B cell (primary cell): ENCODE measurements around the gene FASLG. TPM values are rescaled to one million over a fixed set of nuclear protein-coding genes. Genes with fewer than 3 reads are reported as not detected.

ENCODE experiments used
- ATAC-seq: fragments of 200-7000 bp; cut with Tn5 transposase; one replicate; pipeline ENCODE4 v1.10.0; 2021; ENCODE audit warnings: low read depth, mild to moderate bottlenecking, moderate number of reproducible peaks, moderate library complexity
- CTCF ChIA-PET: fragments of 350-600 bp; sonication (Branson Sonifier 250); formaldehyde crosslinking; loops from one replicate; lab custom pipeline; 2021; ENCODE audit warnings: antibody characterized with exemption, inconsistent platforms; lab: Charles Lee
- POLR2A ChIA-PET: fragments of 350-600 bp; sonication (Branson Sonifier 250); formaldehyde crosslinking; loops from one replicate; lab custom pipeline; 2021; ENCODE audit warnings: antibody characterized with exemption; lab: Charles Lee
- DNase-seq: peaks from one replicate; pipeline ENCODE4 v3.0.0; 2013
- H2AFZ ChIP-seq: 2 replicates; pipeline ENCODE4 v1.6.1; 2012; ENCODE audit warnings: mild to moderate bottlenecking, low read depth, low read length; ENCODE audit not compliant: insufficient read depth, poor library complexity, severe bottlenecking
- H3K27ac ChIP-seq, 2 donors: 1 replicate in 1 of 2; 2 replicates in 1 of 2; pipeline ENCODE4 v1.5.1; 2012 to 2013; ENCODE audit warnings: low read length in 2 of 2, mild to moderate bottlenecking in 2 of 2, moderate library complexity in 1 of 2
- H3K27me3 ChIP-seq, 4 experiments: fragments of 200-600 bp in 1 of 4; sonication (generic) in 1 of 4; replicated peaks in 1 of 4; 1 replicate in 2 of 4; 2 replicates in 2 of 4; pipeline versions ENCODE4 v1.6.1 to v1.7.0; 2013 to 2016; ENCODE audit warnings: low read length in 3 of 4, mild to moderate bottlenecking in 2 of 4, mixed read lengths in 1 of 4, moderate library complexity in 1 of 4; ENCODE audit not compliant: insufficient read depth in 4 of 4, control insufficient read depth in 3 of 4; ENCODE audit errors: control extremely low read depth in 1 of 4
- H3K36me3 ChIP-seq, 2 experiments: replicated peaks in 1 of 2; 1 replicate in 1 of 2; 2 replicates in 1 of 2; pipeline versions ENCODE4 v1.6.1 to v1.7.1; 2013; ENCODE audit warnings: low read length in 1 of 2; ENCODE audit not compliant: insufficient read depth in 2 of 2, control insufficient read depth in 1 of 2; ENCODE audit errors: control extremely low read depth in 1 of 2, extremely low read depth in 1 of 2
- H3K4me1 ChIP-seq, 2 donors: fragments of 200-600 bp in 1 of 2; sonication (generic) in 1 of 2; 1 replicate in 1 of 2; 2 replicates in 1 of 2; pipeline versions ENCODE4 v1.5.1 to v1.6.1; 2013 to 2017; ENCODE audit warnings: low read length in 2 of 2; ENCODE audit not compliant: control insufficient read depth in 2 of 2, insufficient read depth in 2 of 2
- H3K4me2 ChIP-seq: replicated peaks from 2 replicates; pipeline ENCODE3; 2012; ENCODE audit warnings: mild to moderate bottlenecking, low read depth, low read length; ENCODE audit not compliant: poor library complexity, severe bottlenecking
- H3K4me3 ChIP-seq, 5 experiments: fragments of 200-600 bp in 1 of 5; sonication (generic) in 1 of 5; 1 replicate in 3 of 5; 2 replicates in 2 of 5; pipeline versions ENCODE4 v1.5.1 to v1.7.0; 2011 to 2016; ENCODE audit warnings: low read length in 4 of 5, mild to moderate bottlenecking in 4 of 5, low read depth in 2 of 5, control low read depth in 1 of 5, moderate library complexity in 1 of 5; ENCODE audit not compliant: insufficient read depth in 1 of 5; ENCODE audit errors: control extremely low read depth in 1 of 5, extremely low read depth in 1 of 5
- H3K79me2 ChIP-seq: fragments of 200-600 bp; sonication (generic); one replicate; pipeline ENCODE4 v1.6.0; 2016; ENCODE audit warnings: low read length; ENCODE audit not compliant: control insufficient read depth, insufficient read depth
- H3K9ac ChIP-seq: fragments of 200-600 bp; sonication (generic); 2 replicates; pipeline ENCODE4 v1.6.1; 2017; ENCODE audit warnings: mild to moderate bottlenecking, low read length, moderate library complexity
- H3K9me3 ChIP-seq, 3 donors: one replicate each; pipeline versions ENCODE4 v1.6.1 to v1.7.1; 2013; ENCODE audit warnings: low read length in 2 of 3; ENCODE audit not compliant: control insufficient read depth in 2 of 3, insufficient read depth in 1 of 3; ENCODE audit errors: control extremely low read depth in 1 of 3
- H4K20me1 ChIP-seq: 2 replicates; pipeline ENCODE4 v1.6.0; 2012; ENCODE audit warnings: mild to moderate bottlenecking, low read length; ENCODE audit not compliant: insufficient read depth, control insufficient read depth, poor library complexity, severe bottlenecking
- H3K27ac Mint-ChIP-seq: one replicate; pipeline ENCODE4 v1.8.0; 2021; ENCODE audit warnings: mixed read lengths
- H3K27me3 Mint-ChIP-seq: one replicate; pipeline ENCODE4 v1.8.0; 2021; ENCODE audit warnings: mixed read lengths
- H3K4me1 Mint-ChIP-seq: one replicate; pipeline ENCODE4 v1.8.0; 2021; ENCODE audit warnings: mixed read lengths
- H3K4me3 Mint-ChIP-seq: one replicate; pipeline ENCODE4 v1.8.0; 2021; ENCODE audit warnings: mixed read lengths
- H3K9me3 Mint-ChIP-seq: one replicate; pipeline ENCODE4 v1.8.0; 2022; ENCODE audit warnings: mixed read lengths; ENCODE audit not compliant: insufficient read depth
- CTCF ChIP-seq: fragments of 200-600 bp; IDR thresholded peaks from one replicate; pipeline ENCODE4 v1.8.0; 2022; ENCODE audit warnings: antibody characterized with exemption, mild to moderate bottlenecking
- EZH2 ChIP-seq: IDR thresholded peaks from 2 replicates; pipeline ENCODE4 v1.6.1; 2012; ENCODE audit warnings: borderline replicate concordance, low read depth, mild to moderate bottlenecking, moderate library complexity, low read length; ENCODE audit not compliant: insufficient read depth, poor library complexity, severe bottlenecking
- WGBS: methylation state at CpG from one replicate; pipeline ENCODE4 v1.1.5; 2013; ENCODE audit warnings: missing lambda C conversion rate; ENCODE audit not compliant: insufficient coverage; 5-methylcytosine and 5-hydroxymethylcytosine counted together
- intact Hi-C: fragments of 100-400 bp; cut with micrococcal nuclease; formaldehyde crosslinking; loops from one replicate; pipeline ENCODE4 v1.10.0; 2022
- polyA plus RNA-seq: library from polyadenylated mRNA; depleted of rRNA; stranded (reverse); fragments of >200 nt; gene quantifications from 2 replicates; pipeline ENCODE4 v1.2.3, GENCODE V29; 2012
- total RNA-seq, 2 donors: library from RNA; stranded (reverse); fragments of 120-200 nt in 1 of 2; gene quantifications; 1 replicate in 1 of 2; 2 replicates in 1 of 2; pipeline versions ENCODE4 v1.2.3 to v1.2.4, GENCODE V29; 2013 to 2022

Gene FASLG
- total and polyA plus RNA-seq, 2 donors (not counting 1 experiment from before 2014, with no cell fraction given), result 0.15 TPM; not detected in 1

GRCh38 chr1:172668097-172668496 is 9.2 kb downstream of the FASLG start:
- intact Hi-C loops, result no loop called here
- CTCF ChIA-PET, result no interaction called here

GRCh38 chr1:172669011-172669410 is 10.1 kb downstream of the FASLG start:
- no peak overlapping the region for H3K4me2 ChIP-seq
- TF ChIP-seq CTCF (no peak), EZH2 (no peak)
- intact Hi-C loops, result no loop called here
- H3K4me3 ChIP-seq, result no peak overlapping the region
- peaks cover 12% of the 10 kb centered on the region for H3K27me3 Mint-ChIP-seq
- H3K27ac ChIP-seq, result no peak overlapping the region
- no peak for DNase-seq
- no peak overlapping the region for H3K27ac Mint-ChIP-seq
- no peak overlapping the region for H3K9ac ChIP-seq
- ATAC-seq, result no peak
- no peaks in the 10 kb centered on the region for H3K9me3 Mint-ChIP-seq
- WGBS, result 100% methylated on average over 1 of the region's 3 CpGs
- H3K4me3 Mint-ChIP-seq, result no peak overlapping the region
- H3K36me3 ChIP-seq, result no peaks in the 10 kb centered on the region
- no peaks in the 10 kb centered on the region for H3K9me3 ChIP-seq
- ChIA-PET CTCF (no interaction called here), POLR2A (no interaction called here)
- no peaks in the 10 kb centered on the region for H3K4me1 ChIP-seq
- H4K20me1 ChIP-seq, result no peaks in the 10 kb centered on the region
- H3K79me2 ChIP-seq, result no peaks in the 10 kb centered on the region
- H3K4me1 Mint-ChIP-seq, result no peaks in the 10 kb centered on the region
- no peaks in the 10 kb centered on the region for H3K27me3 ChIP-seq
- H2AFZ ChIP-seq, result no peak overlapping the region

More at GRCh38 chr1:172668097-172668496, 9.2 kb downstream of the FASLG start:
- H3K27me3 ChIP-seq, result no peaks in the 10 kb centered on the region
- Mint-ChIP-seq H3K4me3 (no peak overlapping the region), H3K4me1 (peaks cover under 1% of the 10 kb centered on the region), H3K27me3 (peaks cover 12% of the 10 kb centered on the region), H3K9me3 (no peaks in the 10 kb centered on the region), H3K27ac (no peak overlapping the region)
- H3K4me2 ChIP-seq, result no peak overlapping the region
- H3K36me3 ChIP-seq, result no peaks in the 10 kb centered on the region
- peaks cover 0 to 2% of the 10 kb centered on the region in 2 donors for H3K4me1 ChIP-seq
- H2AFZ ChIP-seq, result no peak overlapping the region
- WGBS, result 100% methylated on average over 2 of the region's 3 CpGs
- H4K20me1 ChIP-seq, result no peaks in the 10 kb centered on the region
- no peaks in the 10 kb centered on the region for H3K9me3 ChIP-seq
- H3K27ac ChIP-seq, result no peak overlapping the region
- ATAC-seq, result no peak
- DNase-seq, result no peak
- POLR2A ChIA-PET, result no interaction called here
- H3K9ac ChIP-seq, result no peak overlapping the region
- TF ChIP-seq CTCF, result no peak
- H3K4me3 ChIP-seq, result no peak overlapping the region
- no peaks in the 10 kb centered on the region for H3K79me2 ChIP-seq
